NCI-H1048 (cell line): ENCODE data around the gene CHAD.
"Not testable (repeated sequence)": the region's sequence is repeated elsewhere in the genome, so short reads cannot be mapped to it uniquely, and the experiment has no call there.

Experiments
- DNase-seq: peaks from one replicate; lab custom pipeline; 2025; lab: John Stamatoyannopoulos, UW

CHAD gene

GRCh38 chr17:50429793-50430192 lies 38.9 kb downstream of the CHAD start:
- no peak for DNase-seq

- no peak for DNase-seq
Measured at GRCh38 chr17:50428831-50429424, 39.8 kb downstream of the CHAD start.

GRCh38 chr17:50428126-50428525 lies 40.6 kb downstream of the CHAD start:
- DNase-seq: not testable (repeated sequence)

- DNase-seq: no peak
Measured at GRCh38 chr17:50426814-50427787, 41.6 kb downstream of the CHAD start.

- no peak for DNase-seq
Measured at GRCh38 chr17:50426472-50426782, 42.3 kb downstream of the CHAD start.

GRCh38 chr17:50425682-50426471 lies 42.8 kb downstream of the CHAD start, which contains the start of gene ACSF2:
TSS of gene ACSF2 (plus strand) at chr17:50426218. CDS start at chr17:50426262, 44 bp downstream.
- DNase-seq: no peak

GRCh38 chr17:50424996-50425681 lies 43.5 kb downstream of the CHAD start:
- no peak for DNase-seq

- no peak for DNase-seq
Measured at GRCh38 chr17:50424246-50424995, 44.3 kb downstream of the CHAD start.

- no peak for DNase-seq
Measured at GRCh38 chr17:50423553-50424159, 45.0 kb downstream of the CHAD start.

- DNase-seq: no peak
Measured at GRCh38 chr17:50422738-50423137, 45.9 kb downstream of the CHAD start.

- no peak for DNase-seq
Measured at GRCh38 chr17:50421308-50422051, 47.2 kb downstream of the CHAD start.

- no peak for DNase-seq
Measured at GRCh38 chr17:50420419-50421112, 48.1 kb downstream of the CHAD start.

- not testable (repeated sequence) for DNase-seq
Measured at GRCh38 chr17:50419577-50419976, 49.1 kb downstream of the CHAD start.

- no peak for DNase-seq
Measured at GRCh38 chr17:50414808-50415207, 53.9 kb downstream of the CHAD start.
